ENCODE data around the gene MAPK10.

Gene MAPK10

GRCh38 chr4:86302251-86302650, 57.6 kb downstream of the MAPK10 start:
- DNase-seq (ENCODE audit: insufficient read length, low spot score) (no peak), FAIRE-seq (no peak)
- TF ChIP-seq TAF1 (IDR thresholded peaks at IDR 0.05; ENCODE audit: low read depth, low read length): no peak
- TF ChIP-seq POLR2A (IDR thresholded peaks at IDR 0.05; ENCODE audit: low read depth, low read length): no peak
- no peak for TF ChIP-seq SPI1 (IDR thresholded peaks at IDR 0.05; ENCODE audit: low read depth, low read length)
- TF ChIP-seq PAX5 (IDR thresholded peaks at IDR 0.05; ENCODE audit: insufficient read depth, low read length, severe bottlenecking): no peak
- no peak for TF ChIP-seq POLR2AphosphoS5 (IDR thresholded peaks at IDR 0.05; ENCODE audit: low read depth, low read length)
- TF ChIP-seq POU2F2 (IDR thresholded peaks at IDR 0.05; ENCODE audit: low read depth, low read length): no peak

GRCh38 chr4:86300516-86300915, 59.3 kb downstream of the MAPK10 start:
- no peak for FAIRE-seq
- TF ChIP-seq POLR2AphosphoS5 (IDR thresholded peaks at IDR 0.05; ENCODE audit: low read depth, low read length) (no peak), SPI1 (IDR thresholded peaks at IDR 0.05; ENCODE audit: low read depth, low read length) (no peak)

GRCh38 chr4:86296865-86297264, 63.0 kb downstream of the MAPK10 start:
- FAIRE-seq (no peak), DNase-seq (ENCODE audit: insufficient read length, low spot score) (no peak)

More at GRCh38 chr4:86300516-86300915, 59.3 kb downstream of the MAPK10 start:
- no peak for DNase-seq (ENCODE audit: insufficient read length, low spot score)

GRCh38 chr4:86294883-86295282, 65.0 kb downstream of the MAPK10 start:
- DNase-seq (ENCODE audit: insufficient read length, low spot score) (no peak), FAIRE-seq (no peak)
- TF ChIP-seq SPI1 (IDR thresholded peaks at IDR 0.05; ENCODE audit: low read depth, low read length) (no peak), TAF1 (IDR thresholded peaks at IDR 0.05; ENCODE audit: low read depth, low read length) (no peak), POLR2A (IDR thresholded peaks at IDR 0.05; ENCODE audit: low read depth, low read length) (no peak), PAX5 (IDR thresholded peaks at IDR 0.05; ENCODE audit: insufficient read depth, low read length, severe bottlenecking) (no peak), POU2F2 (IDR thresholded peaks at IDR 0.05; ENCODE audit: low read depth, low read length) (no peak), POLR2AphosphoS5 (IDR thresholded peaks at IDR 0.05; ENCODE audit: low read depth, low read length) (no peak)

More at GRCh38 chr4:86296865-86297264, 63.0 kb downstream of the MAPK10 start:
- TF ChIP-seq SPI1 (IDR thresholded peaks at IDR 0.05; ENCODE audit: low read depth, low read length) (no peak), POLR2AphosphoS5 (IDR thresholded peaks at IDR 0.05; ENCODE audit: low read depth, low read length) (no peak), POU2F2 (IDR thresholded peaks at IDR 0.05; ENCODE audit: low read depth, low read length) (no peak), PAX5 (IDR thresholded peaks at IDR 0.05; ENCODE audit: insufficient read depth, low read length, severe bottlenecking) (no peak), POLR2A (IDR thresholded peaks at IDR 0.05; ENCODE audit: low read depth, low read length) (no peak), TAF1 (IDR thresholded peaks at IDR 0.05; ENCODE audit: low read depth, low read length) (no peak)

GRCh38 chr4:86291180-86291579, 68.7 kb downstream of the MAPK10 start:
- DNase-seq (ENCODE audit: insufficient read length, low spot score): no peak
- TF ChIP-seq POLR2AphosphoS5 (IDR thresholded peaks at IDR 0.05; ENCODE audit: low read depth, low read length) (no peak), POLR2A (IDR thresholded peaks at IDR 0.05; ENCODE audit: low read depth, low read length) (no peak), PAX5 (IDR thresholded peaks at IDR 0.05; ENCODE audit: insufficient read depth, low read length, severe bottlenecking) (no peak), POU2F2 (IDR thresholded peaks at IDR 0.05; ENCODE audit: low read depth, low read length) (no peak)
- FAIRE-seq: no peak

GRCh38 chr4:86286726-86287125, 73.1 kb downstream of the MAPK10 start:
- no peak for DNase-seq (ENCODE audit: insufficient read length, low spot score)
- FAIRE-seq: no peak
- TF ChIP-seq TAF1 (IDR thresholded peaks at IDR 0.05; ENCODE audit: low read depth, low read length) (no peak), POLR2A (IDR thresholded peaks at IDR 0.05; ENCODE audit: low read depth, low read length) (no peak), POLR2AphosphoS5 (IDR thresholded peaks at IDR 0.05; ENCODE audit: low read depth, low read length) (no peak), PAX5 (IDR thresholded peaks at IDR 0.05; ENCODE audit: insufficient read depth, low read length, severe bottlenecking) (no peak), POU2F2 (IDR thresholded peaks at IDR 0.05; ENCODE audit: low read depth, low read length) (no peak), SPI1 (IDR thresholded peaks at IDR 0.05; ENCODE audit: low read depth, low read length) (no peak)

GRCh38 chr4:86283371-86283770, 76.5 kb downstream of the MAPK10 start:
- no peak for TF ChIP-seq TAF1 (IDR thresholded peaks at IDR 0.05; ENCODE audit: low read depth, low read length)
- no peak for TF ChIP-seq PAX5 (IDR thresholded peaks at IDR 0.05; ENCODE audit: insufficient read depth, low read length, severe bottlenecking)
- TF ChIP-seq POLR2AphosphoS5 (IDR thresholded peaks at IDR 0.05; ENCODE audit: low read depth, low read length): no peak
- no peak for TF ChIP-seq POLR2A (IDR thresholded peaks at IDR 0.05; ENCODE audit: low read depth, low read length)
- DNase-seq (ENCODE audit: insufficient read length, low spot score) (no peak), FAIRE-seq (no peak)

GRCh38 chr4:86280246-86280645, 79.6 kb downstream of the MAPK10 start:
- TF ChIP-seq SPI1 (IDR thresholded peaks at IDR 0.05; ENCODE audit: low read depth, low read length): no peak
- no peak for TF ChIP-seq POLR2AphosphoS5 (IDR thresholded peaks at IDR 0.05; ENCODE audit: low read depth, low read length)
- TF ChIP-seq POU2F2 (IDR thresholded peaks at IDR 0.05; ENCODE audit: low read depth, low read length): no peak
- TF ChIP-seq TAF1 (IDR thresholded peaks at IDR 0.05; ENCODE audit: low read depth, low read length): no peak
- TF ChIP-seq PAX5 (IDR thresholded peaks at IDR 0.05; ENCODE audit: insufficient read depth, low read length, severe bottlenecking): no peak
- no peak for TF ChIP-seq POLR2A (IDR thresholded peaks at IDR 0.05; ENCODE audit: low read depth, low read length)
- DNase-seq (ENCODE audit: insufficient read length, low spot score) (no peak), FAIRE-seq (no peak)

GRCh38 chr4:86279293-86279960, 80.4 kb downstream of the MAPK10 start:
- FAIRE-seq (no peak), DNase-seq (ENCODE audit: insufficient read length, low spot score) (no peak)
- TF ChIP-seq POLR2A (IDR thresholded peaks at IDR 0.05; ENCODE audit: low read depth, low read length): no peak
- no peak for TF ChIP-seq PAX5 (IDR thresholded peaks at IDR 0.05; ENCODE audit: insufficient read depth, low read length, severe bottlenecking)
- no peak for TF ChIP-seq TAF1 (IDR thresholded peaks at IDR 0.05; ENCODE audit: low read depth, low read length)
- TF ChIP-seq POU2F2 (IDR thresholded peaks at IDR 0.05; ENCODE audit: low read depth, low read length): no peak
- TF ChIP-seq POLR2AphosphoS5 (IDR thresholded peaks at IDR 0.05; ENCODE audit: low read depth, low read length): no peak

GRCh38 chr4:86278126-86278525, 81.7 kb downstream of the MAPK10 start:
- TF ChIP-seq POU2F2 (IDR thresholded peaks at IDR 0.05; ENCODE audit: low read depth, low read length) (no peak), SPI1 (IDR thresholded peaks at IDR 0.05; ENCODE audit: low read depth, low read length) (no peak), POLR2AphosphoS5 (IDR thresholded peaks at IDR 0.05; ENCODE audit: low read depth, low read length) (no peak)
- FAIRE-seq: no peak
- no peak for DNase-seq (ENCODE audit: insufficient read length, low spot score)
